AG10803 (cell line): ENCODE measurements around the gene MCM9.

ENCODE experiments used
- DNase-seq: peaks from one replicate; pipeline ENCODE4 v3.0.0; 2010; ENCODE audit warnings: low read depth
- H3K4me3 ChIP-seq: 2 replicates; pipeline ENCODE4 v1.5.1; 2011; ENCODE audit warnings: mild to moderate bottlenecking, low read length, control low read depth
- CTCF ChIP-seq: conservative IDR thresholded peaks from 2 replicates; pipeline ENCODE4 v1.5.1; 2011; ENCODE audit warnings: mild to moderate bottlenecking, low read length, control low read depth, inconsistent platforms

MCM9 gene

GRCh38 chr6:118903691-118904090, 31.3 kb downstream of the MCM9 start:
- no peak for DNase-seq
- no peak for TF ChIP-seq CTCF
- H3K4me3 ChIP-seq, result no peak overlapping the region

GRCh38 chr6:118903138-118903537, 31.8 kb downstream of the MCM9 start:
- DNase-seq, result no peak
- no peak overlapping the region for H3K4me3 ChIP-seq
- TF ChIP-seq CTCF, result no peak

- no peak for TF ChIP-seq CTCF
- DNase-seq, result peak; percentile 61
- H3K4me3 ChIP-seq, result no peak overlapping the region
Observed at GRCh38 chr6:118902726-118903125, 32.2 kb downstream of the MCM9 start.

- H3K4me3 ChIP-seq, result no peak overlapping the region
- DNase-seq, result no peak
Observed at GRCh38 chr6:118899948-118900347, 35.0 kb downstream of the MCM9 start.

GRCh38 chr6:118897386-118897785, 37.6 kb downstream of the MCM9 start:
- H3K4me3 ChIP-seq, result no peak overlapping the region

More at GRCh38 chr6:118899948-118900347, 35.0 kb downstream of the MCM9 start:
- TF ChIP-seq CTCF, result no peak

GRCh38 chr6:118896339-118897136, 38.4 kb downstream of the MCM9 start:
- peak; percentile 53 for TF ChIP-seq CTCF
- peak; percentile 49 for DNase-seq
- no peak overlapping the region for H3K4me3 ChIP-seq

More at GRCh38 chr6:118897386-118897785, 37.6 kb downstream of the MCM9 start:
- DNase-seq, result no peak
- TF ChIP-seq CTCF, result no peak

GRCh38 chr6:118895859-118896258, 39.1 kb downstream of the MCM9 start:
- no peak for DNase-seq

More at GRCh38 chr6:118895859-118896258, 39.1 kb downstream of the MCM9 start:
- H3K4me3 ChIP-seq, result peak overlapping the region; percentile 95
- no peak for TF ChIP-seq CTCF
